ENCODE data around the gene ERICH6B.

DNA sequence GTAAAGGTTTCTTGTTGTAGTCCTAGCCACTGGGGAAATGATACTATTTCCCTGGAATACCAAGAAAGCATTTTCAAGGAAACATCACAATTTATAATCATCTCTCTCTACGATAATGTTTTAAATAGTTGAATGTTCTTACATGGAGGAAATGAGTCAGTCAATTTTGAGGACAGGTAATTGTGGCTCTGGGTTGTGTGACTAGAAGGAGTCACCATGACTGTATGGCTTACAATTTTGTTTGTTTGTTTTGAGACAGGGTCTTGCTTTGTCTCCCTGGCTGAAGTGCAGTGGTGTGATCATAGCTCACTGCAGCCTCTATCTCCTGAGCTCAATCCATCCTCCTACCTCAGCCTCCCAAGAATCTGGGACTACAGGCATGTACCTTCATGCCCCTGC lies 103.4 kb downstream of the ERICH6B start:
- TF ChIP-seq, protein P1, sequence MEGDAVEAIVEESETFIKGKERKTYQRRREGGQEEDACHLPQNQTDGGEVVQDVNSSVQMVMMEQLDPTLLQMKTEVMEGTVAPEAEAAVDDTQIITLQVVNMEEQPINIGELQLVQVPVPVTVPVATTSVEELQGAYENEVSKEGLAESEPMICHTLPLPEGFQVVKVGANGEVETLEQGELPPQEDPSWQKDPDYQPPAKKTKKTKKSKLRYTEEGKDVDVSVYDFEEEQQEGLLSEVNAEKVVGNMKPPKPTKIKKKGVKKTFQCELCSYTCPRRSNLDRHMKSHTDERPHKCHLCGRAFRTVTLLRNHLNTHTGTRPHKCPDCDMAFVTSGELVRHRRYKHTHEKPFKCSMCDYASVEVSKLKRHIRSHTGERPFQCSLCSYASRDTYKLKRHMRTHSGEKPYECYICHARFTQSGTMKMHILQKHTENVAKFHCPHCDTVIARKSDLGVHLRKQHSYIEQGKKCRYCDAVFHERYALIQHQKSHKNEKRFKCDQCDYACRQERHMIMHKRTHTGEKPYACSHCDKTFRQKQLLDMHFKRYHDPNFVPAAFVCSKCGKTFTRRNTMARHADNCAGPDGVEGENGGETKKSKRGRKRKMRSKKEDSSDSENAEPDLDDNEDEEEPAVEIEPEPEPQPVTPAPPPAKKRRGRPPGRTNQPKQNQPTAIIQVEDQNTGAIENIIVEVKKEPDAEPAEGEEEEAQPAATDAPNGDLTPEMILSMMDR (IDR thresholded peaks at IDR 0.05), result no peak
- TF ChIP-seq POLR2A (IDR thresholded peaks at IDR 0.05) (no peak), POLR2AphosphoS5 (IDR thresholded peaks at IDR 0.05) (no peak)

Measured in stomach (tissue), 4 donors.